Measurements from ENCODE around the gene TFCP2. TPM values are rescaled to one million over a fixed set of nuclear protein-coding genes. Genes with fewer than 3 reads are reported as not detected.

The TFCP2 gene
- total RNA-seq, 1 donor from 2014 or later = 40.0 TPM

DNA sequence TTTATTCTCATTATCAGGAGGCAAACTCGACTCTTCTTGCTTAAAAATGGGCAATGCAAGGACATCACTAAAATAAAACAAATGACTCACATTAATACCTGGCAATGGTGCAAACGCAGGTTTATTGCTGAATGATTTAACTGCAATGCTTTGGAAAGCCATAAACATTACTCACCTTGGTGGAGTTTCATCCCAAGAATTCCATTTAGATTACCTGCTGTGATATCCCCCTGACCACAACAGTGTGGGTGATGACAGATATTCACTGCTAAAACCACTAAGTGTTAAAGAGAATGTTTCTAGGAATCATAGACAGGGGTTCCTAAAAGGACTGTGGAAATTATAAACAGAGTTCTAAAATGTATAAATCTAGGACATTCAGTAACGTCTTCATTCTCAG, 54.2 kb downstream of the TFCP2 start:
- Mint-ChIP-seq H3K27ac (no peak overlapping the region), H3K27me3 (no peaks in the 10 kb centered on the region), H3K9me3 (ENCODE audit: low read depth) (no peaks in the 10 kb centered on the region), H3K36me3 (ENCODE audit: insufficient read depth) (peaks cover 26% of the 10 kb centered on the region), H3K4me3 (ENCODE audit: low read depth) (no peak overlapping the region), H3K4me1 (ENCODE audit: low read depth) (no peaks in the 10 kb centered on the region)
- TF ChIP-seq, protein P1, sequence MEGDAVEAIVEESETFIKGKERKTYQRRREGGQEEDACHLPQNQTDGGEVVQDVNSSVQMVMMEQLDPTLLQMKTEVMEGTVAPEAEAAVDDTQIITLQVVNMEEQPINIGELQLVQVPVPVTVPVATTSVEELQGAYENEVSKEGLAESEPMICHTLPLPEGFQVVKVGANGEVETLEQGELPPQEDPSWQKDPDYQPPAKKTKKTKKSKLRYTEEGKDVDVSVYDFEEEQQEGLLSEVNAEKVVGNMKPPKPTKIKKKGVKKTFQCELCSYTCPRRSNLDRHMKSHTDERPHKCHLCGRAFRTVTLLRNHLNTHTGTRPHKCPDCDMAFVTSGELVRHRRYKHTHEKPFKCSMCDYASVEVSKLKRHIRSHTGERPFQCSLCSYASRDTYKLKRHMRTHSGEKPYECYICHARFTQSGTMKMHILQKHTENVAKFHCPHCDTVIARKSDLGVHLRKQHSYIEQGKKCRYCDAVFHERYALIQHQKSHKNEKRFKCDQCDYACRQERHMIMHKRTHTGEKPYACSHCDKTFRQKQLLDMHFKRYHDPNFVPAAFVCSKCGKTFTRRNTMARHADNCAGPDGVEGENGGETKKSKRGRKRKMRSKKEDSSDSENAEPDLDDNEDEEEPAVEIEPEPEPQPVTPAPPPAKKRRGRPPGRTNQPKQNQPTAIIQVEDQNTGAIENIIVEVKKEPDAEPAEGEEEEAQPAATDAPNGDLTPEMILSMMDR (IDR thresholded peaks at IDR 0.05; ENCODE audit: unreplicated experiment) = no peak
- DNase-seq (ENCODE audit: low spot score, unreplicated experiment) = no peak

DNA sequence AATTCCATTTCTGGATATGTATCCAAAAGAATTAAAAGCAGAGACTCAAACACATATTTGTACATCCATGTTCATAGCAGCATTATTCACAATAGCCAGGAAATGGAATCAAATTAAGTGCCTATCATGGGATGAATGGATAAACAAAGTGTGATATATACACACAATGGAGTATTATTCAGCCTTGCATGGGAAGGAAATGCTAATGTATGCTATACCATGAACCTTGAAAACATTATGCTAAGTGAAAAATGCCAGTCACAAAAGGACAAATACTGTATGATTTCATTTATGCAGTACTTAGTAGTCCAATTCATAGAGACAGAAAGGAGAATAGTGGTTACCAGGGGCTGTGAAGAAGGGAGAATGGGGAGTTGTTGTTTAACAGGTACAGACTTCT, 57.4 kb downstream of the TFCP2 start:
- Mint-ChIP-seq H3K36me3 (ENCODE audit: insufficient read depth) (peaks cover 34% of the 10 kb centered on the region), H3K27me3 (no peaks in the 10 kb centered on the region), H3K4me3 (ENCODE audit: low read depth) (no peak overlapping the region), H3K9me3 (ENCODE audit: low read depth) (no peaks in the 10 kb centered on the region), H3K4me1 (ENCODE audit: low read depth) (no peaks in the 10 kb centered on the region), H3K27ac (no peak overlapping the region)
- TF ChIP-seq, protein P1 (IDR thresholded peaks at IDR 0.05; ENCODE audit: unreplicated experiment) = no peak
- DNase-seq (ENCODE audit: low spot score, unreplicated experiment) = no peak

GRCh38 chr12:51108136-51108535, 64.8 kb downstream of the TFCP2 start:
- no peaks in the 10 kb centered on the region for H3K27me3 Mint-ChIP-seq
- no peak overlapping the region for H3K4me3 Mint-ChIP-seq (ENCODE audit: low read depth)
- H3K4me1 Mint-ChIP-seq (ENCODE audit: low read depth) = no peaks in the 10 kb centered on the region
- H3K27ac Mint-ChIP-seq = no peak overlapping the region
- H3K36me3 Mint-ChIP-seq (ENCODE audit: insufficient read depth) = peaks cover 24% of the 10 kb centered on the region
- no peaks in the 10 kb centered on the region for H3K9me3 Mint-ChIP-seq (ENCODE audit: low read depth)
- TF ChIP-seq, protein P1 (IDR thresholded peaks at IDR 0.05; ENCODE audit: unreplicated experiment) = no peak
- DNase-seq (ENCODE audit: low spot score, unreplicated experiment) = no peak

DNA sequence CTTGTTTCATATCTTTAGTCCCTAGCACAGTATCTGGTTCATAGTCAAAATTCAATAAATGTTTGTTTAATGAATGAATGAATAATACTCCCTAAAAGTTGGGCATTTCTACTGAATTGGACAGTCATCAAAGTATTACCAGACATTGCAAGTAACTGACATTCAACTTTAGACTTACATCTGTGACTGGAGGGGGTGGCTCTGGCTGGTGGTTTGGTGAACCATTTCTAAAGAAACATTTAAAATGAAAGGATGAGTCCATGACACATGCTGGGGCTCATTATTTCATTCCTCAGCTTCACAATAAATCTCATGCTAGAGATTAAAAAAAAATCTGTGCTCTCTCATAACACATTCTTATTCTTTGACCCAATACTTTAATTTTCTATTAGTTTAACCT, 69.0 kb downstream of the TFCP2 start:
- TF ChIP-seq, protein P1 (IDR thresholded peaks at IDR 0.05; ENCODE audit: unreplicated experiment) = no peak
- Mint-ChIP-seq H3K4me1 (ENCODE audit: low read depth) (no peaks in the 10 kb centered on the region), H3K36me3 (ENCODE audit: insufficient read depth) (peaks cover 23% of the 10 kb centered on the region), H3K9me3 (ENCODE audit: low read depth) (no peaks in the 10 kb centered on the region), H3K27me3 (no peaks in the 10 kb centered on the region), H3K4me3 (ENCODE audit: low read depth) (no peak overlapping the region), H3K27ac (no peak overlapping the region)
- DNase-seq (ENCODE audit: low spot score, unreplicated experiment) = no peak

- TF ChIP-seq, protein P1 (IDR thresholded peaks at IDR 0.05; ENCODE audit: unreplicated experiment) = no peak
- no peaks in the 10 kb centered on the region for H3K4me1 Mint-ChIP-seq (ENCODE audit: low read depth)
- no peak for DNase-seq (ENCODE audit: low spot score, unreplicated experiment)
- no peak overlapping the region for H3K27ac Mint-ChIP-seq
- H3K9me3 Mint-ChIP-seq (ENCODE audit: low read depth) = no peaks in the 10 kb centered on the region
- H3K36me3 Mint-ChIP-seq (ENCODE audit: insufficient read depth) = peaks cover 29% of the 10 kb centered on the region
- no peaks in the 10 kb centered on the region for H3K27me3 Mint-ChIP-seq
- no peak overlapping the region for H3K4me3 Mint-ChIP-seq (ENCODE audit: low read depth)
Measured at GRCh38 chr12:51098611-51099010, 74.3 kb downstream of the TFCP2 start.

All from progenitor cell of endocrine pancreas (in vitro differentiated cells).